Measurements from ENCODE around the gene CTNNBL1. TPM values are rescaled to one million over a fixed set of nuclear protein-coding genes. Genes with fewer than 3 reads are reported as not detected.

Gene CTNNBL1
- total and polyA plus RNA-seq, 5 donors from 2014 or later = 56.0 to 117 (median 83.2) TPM

DNA sequence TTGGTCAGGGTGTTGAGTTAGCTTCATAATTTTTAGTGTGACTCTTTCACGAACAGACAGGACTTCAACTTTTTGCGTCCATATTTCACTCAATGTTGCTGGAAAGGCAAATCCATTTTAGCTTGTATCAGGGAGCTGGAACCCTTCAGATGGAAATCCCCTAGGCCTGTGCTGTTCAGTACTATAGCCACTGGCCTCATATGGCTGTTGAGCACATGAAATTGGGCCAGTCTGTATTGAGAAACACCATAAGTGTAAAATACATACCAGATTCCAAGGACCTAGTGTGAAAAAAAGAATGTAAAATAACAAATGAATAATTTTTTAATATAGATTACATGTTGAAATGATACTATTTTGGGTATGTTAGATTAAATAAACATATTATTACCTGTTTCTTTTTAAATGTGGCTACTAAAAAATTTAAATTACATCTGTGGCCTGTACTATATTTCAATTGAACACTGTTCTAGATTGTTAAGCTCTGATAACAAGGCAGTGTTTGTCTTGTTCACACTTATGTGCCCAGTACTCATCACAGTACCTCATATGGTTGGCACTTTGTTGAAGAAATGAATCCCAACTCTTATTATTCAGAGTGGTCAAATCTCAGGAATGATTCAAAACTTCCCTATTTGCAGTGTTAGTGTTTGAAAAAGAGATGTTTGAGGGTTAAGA, 34.3 kb downstream of the CTNNBL1 start:
- no peak for DNase-seq
- H3K27ac Mint-ChIP-seq = peak overlapping the region in 1 of 3 donors; percentile 16
- H3K27me3 ChIP-seq (ENCODE audit: control insufficient read depth, insufficient read depth, low read length) = no peaks in the 10 kb centered on the region
- no peak overlapping the region for H3K27ac ChIP-seq (ENCODE audit: insufficient read depth, low read length, poor library complexity, severe bottlenecking)
- H3K4me3 ChIP-seq (ENCODE audit: low read depth, low read length) = no peak overlapping the region
- H3K4me1 Mint-ChIP-seq = peaks cover 8 to 45% (median 27%) of the 10 kb centered on the region in 4 donors
- no peak for ATAC-seq (ENCODE audit: low read depth in 2 of 2)
- peaks cover 30% of the 10 kb centered on the region for H3K36me3 Mint-ChIP-seq
- H3K27me3 Mint-ChIP-seq = no peaks in the 10 kb centered on the region
- no peaks in the 10 kb centered on the region for H3K9me3 ChIP-seq (ENCODE audit: control insufficient read depth in 2 of 2, low read length in 2 of 2)
- H3K4me3 Mint-ChIP-seq = no peak overlapping the region
- no peaks in the 10 kb centered on the region for H3K9me3 Mint-ChIP-seq
- peaks cover 13% of the 10 kb centered on the region for H3K36me3 ChIP-seq (ENCODE audit: control insufficient read depth, insufficient read depth, low read length)
- no peaks in the 10 kb centered on the region for H3K4me1 ChIP-seq (ENCODE audit: control insufficient read depth, insufficient read depth, low read length, poor library complexity, severe bottlenecking)

- Histone ChIP-seq H3K4me1 (ENCODE audit: control insufficient read depth, insufficient read depth, low read length, poor library complexity, severe bottlenecking) (no peaks in the 10 kb centered on the region), H3K9me3 (ENCODE audit: control insufficient read depth in 2 of 2, low read length in 2 of 2) (no peaks in the 10 kb centered on the region), H3K36me3 (ENCODE audit: control insufficient read depth, insufficient read depth, low read length) (peaks cover 17% of the 10 kb centered on the region), H3K27ac (ENCODE audit: insufficient read depth, low read length, poor library complexity, severe bottlenecking) (no peak overlapping the region), H3K27me3 (ENCODE audit: control insufficient read depth, insufficient read depth, low read length) (no peaks in the 10 kb centered on the region), H3K4me3 (ENCODE audit: low read depth, low read length) (no peak overlapping the region)
- peak overlapping the region in 1 of 3 donors; percentile 16 for H3K27ac Mint-ChIP-seq
- no peaks in the 10 kb centered on the region for H3K9me3 Mint-ChIP-seq
- no peaks in the 10 kb centered on the region for H3K27me3 Mint-ChIP-seq
- peaks cover 8 to 45% (median 26%) of the 10 kb centered on the region in 4 donors for H3K4me1 Mint-ChIP-seq
- DNase-seq (no peak), ATAC-seq (ENCODE audit: low read depth in 2 of 2) (no peak)
- peaks cover 35% of the 10 kb centered on the region for H3K36me3 Mint-ChIP-seq
- no peak overlapping the region for H3K4me3 Mint-ChIP-seq
Observed at GRCh38 chr20:37728635-37728983, 34.8 kb downstream of the CTNNBL1 start.

- H3K4me3 ChIP-seq (ENCODE audit: low read depth, low read length) = no peak overlapping the region
- ATAC-seq (ENCODE audit: low read depth in 2 of 2) (no peak), DNase-seq (no peak)
- no peaks in the 10 kb centered on the region for H3K27me3 ChIP-seq (ENCODE audit: control insufficient read depth, insufficient read depth, low read length)
- no peaks in the 10 kb centered on the region for H3K4me1 ChIP-seq (ENCODE audit: control insufficient read depth, insufficient read depth, low read length, poor library complexity, severe bottlenecking)
- peaks cover 23% of the 10 kb centered on the region for H3K36me3 ChIP-seq (ENCODE audit: control insufficient read depth, insufficient read depth, low read length)
- no peaks in the 10 kb centered on the region for H3K9me3 ChIP-seq (ENCODE audit: control insufficient read depth in 2 of 2, low read length in 2 of 2)
- peak overlapping the region in 1 of 3 donors; percentile 16 for H3K27ac Mint-ChIP-seq
- peaks cover 8 to 37% (median 22%) of the 10 kb centered on the region in 4 donors for H3K4me1 Mint-ChIP-seq
- peaks cover 38% of the 10 kb centered on the region for H3K36me3 Mint-ChIP-seq
- no peaks in the 10 kb centered on the region for H3K9me3 Mint-ChIP-seq
- no peak overlapping the region for H3K4me3 Mint-ChIP-seq
- no peak overlapping the region for H3K27ac ChIP-seq (ENCODE audit: insufficient read depth, low read length, poor library complexity, severe bottlenecking)
- no peaks in the 10 kb centered on the region for H3K27me3 Mint-ChIP-seq
Observed at GRCh38 chr20:37729452-37729851, 35.6 kb downstream of the CTNNBL1 start.

DNA sequence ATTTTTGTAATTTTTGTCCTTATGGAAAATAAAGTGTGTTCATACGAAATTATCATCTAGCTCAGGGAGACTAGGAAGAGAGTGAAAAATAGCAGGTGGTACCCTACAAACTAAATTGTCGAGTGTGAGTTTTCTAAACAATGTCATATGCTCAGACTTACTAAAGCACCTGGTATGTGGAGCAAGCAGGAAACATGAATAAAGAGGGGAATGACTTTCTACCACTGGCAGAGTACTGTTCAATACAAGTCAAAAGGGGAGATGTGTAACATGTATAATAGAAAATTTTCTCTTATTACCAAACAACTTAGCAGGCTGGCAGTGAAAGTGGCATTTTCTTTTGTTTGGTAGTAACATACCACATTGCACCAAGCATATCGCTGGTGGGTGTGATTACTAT, 36.1 kb downstream of the CTNNBL1 start:
- no peak overlapping the region for H3K27ac ChIP-seq (ENCODE audit: insufficient read depth, low read length, poor library complexity, severe bottlenecking)
- Mint-ChIP-seq H3K9me3 (no peaks in the 10 kb centered on the region), H3K27ac (no peak overlapping the region), H3K27me3 (no peaks in the 10 kb centered on the region), H3K4me3 (no peak overlapping the region), H3K4me1 (peaks cover 8 to 36% (median 24%) of the 10 kb centered on the region in 4 donors), H3K36me3 (peaks cover 40% of the 10 kb centered on the region)
- no peak overlapping the region for H3K4me3 ChIP-seq (ENCODE audit: low read depth, low read length)
- no peaks in the 10 kb centered on the region for H3K9me3 ChIP-seq (ENCODE audit: control insufficient read depth in 2 of 2, low read length in 2 of 2)
- no peaks in the 10 kb centered on the region for H3K27me3 ChIP-seq (ENCODE audit: control insufficient read depth, insufficient read depth, low read length)
- DNase-seq (no peak), ATAC-seq (ENCODE audit: low read depth in 2 of 2) (no peak)
- peaks cover 26% of the 10 kb centered on the region for H3K36me3 ChIP-seq (ENCODE audit: control insufficient read depth, insufficient read depth, low read length)
- H3K4me1 ChIP-seq (ENCODE audit: control insufficient read depth, insufficient read depth, low read length, poor library complexity, severe bottlenecking) = no peaks in the 10 kb centered on the region

DNA sequence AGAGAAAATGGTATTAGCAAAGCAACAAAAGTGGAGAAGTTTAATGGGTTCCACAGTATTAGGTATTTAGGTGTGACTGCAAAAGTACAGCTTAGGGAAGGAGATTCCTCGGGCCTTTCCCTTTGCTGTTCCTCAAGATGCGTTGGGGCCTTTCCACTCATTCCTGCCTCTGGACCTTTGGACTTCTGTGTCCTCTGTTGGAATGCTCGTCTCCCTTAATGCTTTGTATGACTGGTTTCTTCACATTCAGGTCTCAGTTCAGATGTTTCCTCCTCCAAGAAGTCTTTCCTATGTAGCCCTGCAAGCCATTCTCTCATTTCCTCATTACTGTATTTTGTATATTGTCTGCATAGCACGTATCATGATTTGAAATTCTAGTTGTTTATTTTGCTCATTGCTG, 39.6 kb downstream of the CTNNBL1 start:
- Histone ChIP-seq H3K9me3 (ENCODE audit: control insufficient read depth in 2 of 2, low read length in 2 of 2) (no peaks in the 10 kb centered on the region), H3K4me1 (ENCODE audit: control insufficient read depth, insufficient read depth, low read length, poor library complexity, severe bottlenecking) (no peaks in the 10 kb centered on the region), H3K4me3 (ENCODE audit: low read depth, low read length) (no peak overlapping the region), H3K36me3 (ENCODE audit: control insufficient read depth, insufficient read depth, low read length) (peaks cover 51% of the 10 kb centered on the region), H3K27ac (ENCODE audit: insufficient read depth, low read length, poor library complexity, severe bottlenecking) (no peak overlapping the region), H3K27me3 (ENCODE audit: control insufficient read depth, insufficient read depth, low read length) (no peaks in the 10 kb centered on the region)
- ATAC-seq (ENCODE audit: low read depth in 2 of 2) (no peak), DNase-seq (no peak)
- H3K27ac Mint-ChIP-seq = peak overlapping the region in 1 of 3 donors; percentile 14
- no peak overlapping the region for H3K4me3 Mint-ChIP-seq
- H3K27me3 Mint-ChIP-seq = no peaks in the 10 kb centered on the region
- H3K36me3 Mint-ChIP-seq = peaks cover 57% of the 10 kb centered on the region
- H3K9me3 Mint-ChIP-seq = no peaks in the 10 kb centered on the region
- peaks cover 8 to 17% (median 15%) of the 10 kb centered on the region in 4 donors for H3K4me1 Mint-ChIP-seq

GRCh38 chr20:37734228-37734985, 40.6 kb downstream of the CTNNBL1 start:
- ATAC-seq (ENCODE audit: low read depth in 2 of 2) = no peak
- peaks cover 59% of the 10 kb centered on the region for H3K36me3 ChIP-seq (ENCODE audit: control insufficient read depth, insufficient read depth, low read length)

DNA sequence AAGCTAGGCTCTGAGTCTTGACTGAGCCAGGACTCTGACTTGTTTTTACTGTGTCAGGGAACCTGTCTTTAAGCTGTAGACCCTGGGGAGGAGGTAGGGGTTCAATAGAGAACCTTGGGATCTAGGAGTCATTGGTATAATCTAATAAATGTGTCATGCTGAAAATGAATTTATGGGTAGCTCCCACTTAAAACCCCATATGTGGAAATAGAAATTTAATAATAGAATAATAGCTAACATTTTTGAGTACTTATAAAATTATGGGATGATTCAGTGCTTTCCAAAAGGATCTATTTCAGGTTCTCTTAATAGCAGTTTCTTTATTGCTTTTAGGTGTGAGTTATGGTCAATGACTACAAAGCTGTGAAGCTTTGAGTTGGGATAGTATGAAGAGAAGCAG, 41.7 kb downstream of the CTNNBL1 start:
- H3K4me1 Mint-ChIP-seq = peaks cover 4 to 8% (median 5%) of the 10 kb centered on the region in 4 donors
- no peak overlapping the region for H3K4me3 Mint-ChIP-seq
- no peaks in the 10 kb centered on the region for H3K27me3 Mint-ChIP-seq
- no peaks in the 10 kb centered on the region for H3K4me1 ChIP-seq (ENCODE audit: control insufficient read depth, insufficient read depth, low read length, poor library complexity, severe bottlenecking)
- peaks cover 68% of the 10 kb centered on the region for H3K36me3 Mint-ChIP-seq
- no peak overlapping the region for H3K27ac ChIP-seq (ENCODE audit: insufficient read depth, low read length, poor library complexity, severe bottlenecking)
- H3K27ac Mint-ChIP-seq = no peak overlapping the region
- H3K9me3 ChIP-seq (ENCODE audit: control insufficient read depth in 2 of 2, low read length in 2 of 2) = no peaks in the 10 kb centered on the region
- no peaks in the 10 kb centered on the region for H3K9me3 Mint-ChIP-seq
- ATAC-seq (ENCODE audit: low read depth in 2 of 2) (no peak), DNase-seq (no peak)
- peaks cover 65% of the 10 kb centered on the region for H3K36me3 ChIP-seq (ENCODE audit: control insufficient read depth, insufficient read depth, low read length)
- no peaks in the 10 kb centered on the region for H3K27me3 ChIP-seq (ENCODE audit: control insufficient read depth, insufficient read depth, low read length)
- H3K4me3 ChIP-seq (ENCODE audit: low read depth, low read length) = no peak overlapping the region

More at GRCh38 chr20:37734228-37734985, 40.6 kb downstream of the CTNNBL1 start:
- H3K27me3 Mint-ChIP-seq = no peaks in the 10 kb centered on the region
- H3K4me1 ChIP-seq (ENCODE audit: control insufficient read depth, insufficient read depth, low read length, poor library complexity, severe bottlenecking) = no peaks in the 10 kb centered on the region
- no peak for DNase-seq
- H3K36me3 Mint-ChIP-seq = peaks cover 60% of the 10 kb centered on the region
- H3K27me3 ChIP-seq (ENCODE audit: control insufficient read depth, insufficient read depth, low read length) = no peaks in the 10 kb centered on the region
- no peak overlapping the region for H3K4me3 Mint-ChIP-seq
- H3K4me1 Mint-ChIP-seq = peaks cover 4 to 13% (median 10%) of the 10 kb centered on the region in 4 donors
- no peaks in the 10 kb centered on the region for H3K9me3 ChIP-seq (ENCODE audit: control insufficient read depth in 2 of 2, low read length in 2 of 2)
- no peak overlapping the region for H3K4me3 ChIP-seq (ENCODE audit: low read depth, low read length)
- no peaks in the 10 kb centered on the region for H3K9me3 Mint-ChIP-seq
- no peak overlapping the region for H3K27ac ChIP-seq (ENCODE audit: insufficient read depth, low read length, poor library complexity, severe bottlenecking)
- peak overlapping the region in 1 of 3 donors; percentile 49 for H3K27ac Mint-ChIP-seq

All from CD4-positive, CD25-positive, alpha-beta regulatory T cell (primary cell).